Esophagus mucosa (tissue), 1 donor: Measurements from ENCODE around the gene MCCC1. TPM values are rescaled to one million over a fixed set of nuclear protein-coding genes. Genes with fewer than 3 reads are reported as not detected.
"Not testable (repeated sequence)": the region's sequence is repeated elsewhere in the genome, so short reads cannot be mapped to it uniquely, and the experiment has no call there.

ENCODE experiments used
- ATAC-seq: fragments of 200-7000 bp; cut with Tn5 transposase; one replicate; pipeline ENCODE4 v1.9.1; 2020
- total RNA-seq: library from RNA; stranded (reverse); gene quantifications from one replicate; pipeline ENCODE4 v1.2.4, GENCODE V29; 2023
- donor health status: DM: yes; HTN: yes; CAD: no.

Gene MCCC1
- total RNA-seq, 1 donor from 2014 or later, result 29.0 TPM

GRCh38 chr3:183101040-183101439, 1.7 kb upstream of the MCCC1 start:
- ATAC-seq, result not testable (repeated sequence)

GRCh38 chr3:183100376-183100775, 1.1 kb upstream of the MCCC1 start:
- no peak for ATAC-seq

- no peak for ATAC-seq
Measured at GRCh38 chr3:183099838-183100204, 525 bp upstream of the MCCC1 start.

- no peak for ATAC-seq
Measured at GRCh38 chr3:183098536-183099025, 715 bp downstream of the MCCC1 start.

DNA sequence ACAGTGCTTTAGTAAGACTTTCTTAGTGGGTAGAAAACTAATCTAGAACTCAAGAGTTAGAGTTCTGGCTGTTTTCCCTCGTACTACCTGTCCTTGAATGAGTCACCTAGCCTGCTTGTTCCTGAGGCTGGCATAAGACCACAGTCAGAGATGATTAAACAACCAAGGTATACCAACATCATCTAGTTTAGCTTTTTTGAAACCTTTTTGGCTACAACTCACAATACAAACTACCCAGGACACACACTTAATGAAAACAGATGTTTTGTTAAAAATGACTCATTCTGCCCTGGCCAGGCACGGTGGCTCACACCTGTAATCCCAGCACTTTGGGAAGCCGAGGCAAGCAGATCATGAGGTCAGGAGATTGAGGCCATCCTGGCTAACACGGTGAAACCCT, 4.6 kb downstream of the MCCC1 start:
- peak; percentile 53 for ATAC-seq

DNA sequence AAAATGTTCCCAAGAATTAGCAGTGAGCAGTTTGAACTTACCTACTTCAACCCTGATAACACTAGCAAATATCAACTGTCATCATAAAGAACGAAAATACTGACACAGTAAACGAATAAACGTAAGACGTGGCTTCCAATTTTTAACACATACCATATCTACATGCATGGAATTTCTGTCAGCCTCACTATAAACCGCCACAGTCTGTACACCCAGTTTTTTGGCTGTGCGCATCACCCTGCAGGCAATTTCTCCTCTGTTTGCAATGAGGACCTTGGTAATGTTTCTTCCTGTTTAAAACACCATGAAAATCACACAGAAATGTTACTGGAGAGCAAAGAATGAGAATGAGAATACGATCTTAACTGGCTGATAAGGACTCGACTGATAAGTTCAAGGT, 7.0 kb downstream of the MCCC1 start:
- ATAC-seq, result no peak

DNA sequence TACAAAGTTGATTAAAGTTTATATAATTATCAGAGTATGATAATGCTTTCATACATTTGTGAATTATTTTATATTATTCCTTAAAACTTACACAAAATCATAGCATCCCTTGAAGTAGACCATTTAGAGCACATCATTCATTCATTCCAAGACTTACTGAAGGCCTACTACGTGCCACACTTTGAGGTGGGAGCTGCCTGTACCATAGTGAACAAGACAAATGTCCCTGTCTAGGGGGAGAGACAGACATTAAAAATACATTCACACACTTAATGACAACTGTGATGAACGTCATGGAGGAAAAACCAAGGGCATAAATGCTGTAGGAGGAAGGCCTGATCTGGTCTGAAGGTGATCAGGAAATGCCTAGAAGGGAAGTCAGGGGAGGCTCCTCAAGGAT, 12.1 kb downstream of the MCCC1 start:
- no peak for ATAC-seq

GRCh38 chr3:183085634-183086390, 13.5 kb downstream of the MCCC1 start:
- no peak for ATAC-seq

GRCh38 chr3:183082355-183082915, 16.9 kb downstream of the MCCC1 start:
- ATAC-seq, result no peak

DNA sequence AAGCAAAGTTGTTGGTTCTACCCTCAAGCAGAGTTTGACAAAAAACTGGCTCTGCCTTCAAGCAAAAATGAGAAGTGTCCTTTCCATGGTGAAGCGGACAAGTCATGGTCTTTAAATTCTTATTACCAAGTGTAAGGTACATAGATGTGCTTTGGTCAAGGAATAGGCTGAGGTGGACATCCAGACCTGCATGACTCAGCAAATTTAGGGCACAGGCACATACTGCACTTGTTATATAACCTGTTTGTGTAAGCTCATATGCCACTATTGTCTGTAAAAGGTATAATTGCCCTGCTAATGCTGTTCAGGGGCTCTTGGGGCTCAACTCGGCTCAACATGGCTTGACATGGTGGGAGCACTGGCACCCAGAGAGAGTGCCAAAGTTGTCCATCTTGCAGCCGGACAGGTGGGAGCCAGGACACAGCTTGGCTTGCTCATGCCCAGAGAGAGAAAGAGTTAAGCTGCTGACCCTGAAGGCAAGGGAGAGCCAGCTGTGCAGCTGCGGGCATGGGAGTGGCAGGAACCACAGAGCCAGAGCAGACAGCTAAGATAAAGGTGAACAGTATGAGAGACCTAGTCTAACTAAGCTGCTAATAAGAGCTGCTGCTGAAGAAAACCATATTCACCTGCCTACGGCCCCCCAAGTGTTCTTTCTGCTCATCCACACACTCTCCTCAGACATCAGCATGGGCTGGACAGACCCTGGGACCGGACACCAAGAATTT, 17.7 kb downstream of the MCCC1 start:
- no peak for ATAC-seq

DNA sequence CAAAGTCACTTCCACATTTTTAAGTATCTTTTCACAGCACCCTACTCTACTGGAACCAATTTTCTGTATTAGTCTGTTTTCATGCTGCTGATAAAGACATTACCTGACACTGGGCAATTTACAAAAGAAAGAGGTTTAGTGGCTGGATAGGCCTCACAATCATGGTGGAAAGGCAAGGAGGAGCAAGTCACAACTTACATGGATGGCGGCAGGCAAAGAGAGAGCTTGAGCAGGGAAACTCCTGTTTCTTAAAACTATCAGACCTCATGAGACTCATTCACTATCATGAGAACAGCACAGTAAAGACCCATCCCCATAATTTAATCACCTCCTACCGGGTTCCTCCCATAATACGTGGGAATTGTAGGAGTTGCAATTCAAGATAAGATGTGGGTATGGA, 18.7 kb downstream of the MCCC1 start:
- ATAC-seq, result no peak

DNA sequence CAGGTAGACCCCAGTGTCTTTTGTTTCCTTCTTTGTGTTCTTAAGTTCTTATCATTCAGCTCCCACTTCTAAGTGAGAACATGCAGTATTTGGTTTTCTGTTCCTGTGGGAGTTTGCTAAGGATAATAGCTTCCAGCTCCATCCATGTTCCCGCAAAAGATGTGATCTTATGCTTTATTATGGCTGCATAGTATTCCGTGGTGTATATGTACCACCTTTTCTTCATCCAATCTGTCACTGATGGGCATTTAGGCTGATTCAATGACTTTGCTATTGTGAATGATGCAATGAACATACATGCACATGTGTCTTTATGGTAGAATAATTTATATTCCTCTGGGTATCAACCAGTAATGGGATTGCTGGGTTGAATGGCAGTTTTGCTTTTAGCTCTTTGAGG, 24.4 kb downstream of the MCCC1 start:
- ATAC-seq, result no peak

DNA sequence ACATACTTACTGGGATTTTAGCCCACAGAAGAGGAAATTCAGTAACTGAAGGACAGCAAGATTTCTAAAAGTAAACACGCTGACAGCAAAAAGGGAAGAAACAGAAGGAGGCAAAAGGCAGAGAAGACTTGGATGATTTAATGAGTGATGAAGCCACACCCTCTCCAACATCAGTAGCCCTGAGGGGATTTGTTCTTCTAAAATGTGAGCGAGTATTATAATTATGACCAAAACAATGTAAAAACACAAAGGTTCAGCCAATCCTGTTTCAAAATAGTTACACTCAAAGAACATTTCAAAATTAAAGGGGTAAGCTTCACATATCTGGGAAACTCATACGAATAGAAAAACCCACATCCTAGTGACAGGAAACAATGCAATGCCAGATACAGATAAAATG, 25.0 kb downstream of the MCCC1 start:
- no peak for ATAC-seq

DNA sequence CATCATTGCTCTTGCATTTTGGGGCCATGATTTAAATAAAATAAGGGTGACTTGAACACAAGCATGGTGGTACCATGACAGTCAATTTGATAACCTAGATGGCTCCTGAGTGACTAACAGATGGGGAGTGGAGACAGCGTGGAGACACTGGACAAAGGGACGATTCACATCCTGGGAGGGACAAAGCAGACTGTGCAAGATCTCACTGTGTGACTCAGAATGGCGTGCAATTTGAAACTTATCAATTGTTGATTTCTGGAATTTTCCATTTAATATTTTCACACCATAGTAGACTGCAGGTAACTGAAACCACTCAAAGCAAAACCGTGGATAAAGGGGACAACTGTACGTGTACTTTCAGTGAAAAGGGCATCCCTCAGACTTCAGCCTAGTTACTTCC, 25.5 kb downstream of the MCCC1 start:
- no peak for ATAC-seq

DNA sequence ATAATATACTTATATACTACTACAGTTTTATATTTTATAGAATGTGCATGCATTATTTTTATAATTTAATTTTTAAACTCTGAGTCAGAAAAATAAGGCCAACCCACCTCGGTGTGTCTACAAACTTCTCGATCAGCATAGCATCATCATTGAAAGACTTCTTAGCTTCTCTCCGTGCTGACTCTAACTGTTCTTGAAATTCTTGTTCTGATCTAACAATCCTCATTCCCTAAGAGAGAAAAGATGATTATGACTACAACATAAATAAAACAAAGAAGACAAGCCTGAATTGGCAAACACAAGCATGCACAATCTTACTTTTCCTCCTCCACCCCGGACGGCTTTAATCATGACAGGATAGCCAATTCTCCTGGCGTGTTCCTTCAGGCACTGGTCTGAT, 28.4 kb downstream of the MCCC1 start:
- peak; percentile 91 for ATAC-seq

- no peak for ATAC-seq
Measured at GRCh38 chr3:183069086-183069485, 30.2 kb downstream of the MCCC1 start.

GRCh38 chr3:183066891-183067290, 32.4 kb downstream of the MCCC1 start:
- ATAC-seq, result not testable (repeated sequence)

- no peak for ATAC-seq
Measured at GRCh38 chr3:183064475-183064874, 34.8 kb downstream of the MCCC1 start.

DNA sequence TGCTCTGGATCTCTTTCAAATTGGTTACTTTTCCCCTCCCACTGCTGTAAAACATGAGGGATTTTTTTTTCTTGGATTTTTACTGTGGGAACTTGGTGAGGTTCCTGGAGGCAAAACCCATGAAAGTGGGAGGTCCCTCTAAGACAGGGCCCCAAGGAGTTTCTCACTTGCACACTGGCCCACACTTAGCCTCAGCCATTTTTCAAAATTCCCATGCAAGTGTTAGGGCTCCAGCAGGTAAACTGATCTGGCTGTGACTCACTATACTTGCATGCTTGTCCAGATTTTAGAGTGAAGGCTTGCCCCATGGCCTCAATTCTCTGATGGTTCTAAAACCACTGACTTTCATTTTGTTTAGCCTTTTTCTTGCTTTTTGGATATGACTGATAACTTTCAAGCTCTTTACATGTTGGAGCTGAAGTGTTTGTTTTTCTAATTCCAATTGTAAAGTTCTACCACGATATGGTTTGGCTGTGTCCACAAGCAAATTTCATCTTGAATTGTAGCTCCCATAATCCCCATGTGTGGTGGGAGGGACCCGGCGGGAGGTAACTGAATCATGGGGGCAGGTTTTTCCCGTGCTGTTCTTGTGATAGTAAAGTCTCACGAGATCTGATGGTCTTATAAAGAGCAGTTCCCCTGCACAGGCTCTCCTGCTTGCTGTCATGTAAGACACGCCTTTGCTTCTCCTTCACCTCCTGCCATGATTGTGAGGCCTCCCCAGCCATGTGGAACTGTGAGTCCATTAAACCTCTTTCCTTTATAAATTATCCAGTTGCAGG, 37.7 kb downstream of the MCCC1 start:
- no peak for ATAC-seq

DNA sequence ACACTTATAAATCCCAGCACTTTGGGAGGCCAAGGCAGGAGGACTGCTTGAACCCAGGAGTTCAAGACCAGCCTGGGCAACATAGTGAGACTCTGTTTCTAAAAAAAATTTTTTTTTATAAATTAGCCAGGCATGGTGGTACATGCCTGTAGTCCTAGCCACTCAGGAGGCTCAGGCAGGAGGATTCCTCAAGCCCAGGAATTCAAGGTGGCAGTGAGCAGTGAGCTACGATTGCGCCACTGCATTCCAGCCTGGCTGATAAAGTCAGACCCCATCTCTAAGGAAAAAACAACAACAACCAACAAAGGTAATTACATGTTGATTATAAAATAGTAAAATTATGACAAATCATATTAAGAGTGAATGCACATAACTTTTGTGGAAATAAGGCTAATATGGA, 40.9 kb downstream of the MCCC1 start:
- no peak for ATAC-seq

GRCh38 chr3:183050706-183051105, 48.6 kb downstream of the MCCC1 start:
- no peak for ATAC-seq

GRCh38 chr3:183046883-183047282, 52.4 kb downstream of the MCCC1 start:
- no peak for ATAC-seq
